Esophagus muscularis mucosa (tissue), 4 donors: ENCODE measurements around the gene UBE2U. TPM values are rescaled to one million over a fixed set of nuclear protein-coding genes. Genes with fewer than 3 reads are reported as not detected.

ENCODE experiments used
- DNase-seq: peaks from one replicate; pipeline ENCODE4 v3.0.0-alpha.2; 2017; ENCODE audit errors: extremely low spot score
- H3K27ac ChIP-seq, 4 donors: fragments of 200-600 bp; sonication (generic); replicated peaks in 1 of 4; 1 replicate in 3 of 4; 2 replicates in 1 of 4; pipeline ENCODE4 v1.5.1; 2016 to 2019; ENCODE audit warnings: mild to moderate bottlenecking in 1 of 4
- H3K27me3 ChIP-seq, 4 donors: fragments of 200-600 bp; sonication (generic); one replicate each; pipeline versions ENCODE4 v1.5.1 to v1.6.0; 2016 to 2019
- H3K36me3 ChIP-seq, 4 donors: fragments of 200-600 bp; sonication (generic); one replicate each; pipeline ENCODE4 v1.5.1; 2016 to 2019
- H3K4me1 ChIP-seq, 4 donors: fragments of 200-600 bp; sonication (generic); one replicate each; pipeline ENCODE4 v1.5.1; 2016 to 2019
- H3K4me3 ChIP-seq, 4 donors: fragments of 200-600 bp; sonication (generic); 1 replicate in 2 of 4; 2 replicates in 2 of 4; pipeline ENCODE4 v1.5.1; 2016 to 2019; ENCODE audit warnings: mild to moderate bottlenecking in 4 of 4, moderate library complexity in 1 of 4
- H3K9me3 ChIP-seq, 4 donors: fragments of 200-600 bp; sonication (generic); 1 replicate in 3 of 4; 2 replicates in 1 of 4; pipeline ENCODE4 v1.5.1; 2016 to 2019
- CTCF ChIP-seq, 3 experiments: fragments of 200-600 bp in 2 of 3; fragments of 450-650 bp in 1 of 3; sonication (generic) in 2 of 3; IDR thresholded peaks; one replicate each; pipeline ENCODE4 v1.5.1; 2017 to 2019; ENCODE audit warnings: antibody characterized with exemption in 3 of 3, mild to moderate bottlenecking in 2 of 3, moderate library complexity in 1 of 3
- EP300 ChIP-seq: sonication (generic); formaldehyde crosslinking; IDR thresholded peaks from one replicate; pipeline ENCODE4 v1.6.1; 2017; ENCODE audit warnings: antibody characterized with exemption
- POLR2A ChIP-seq: fragments of 450-650 bp; IDR thresholded peaks from one replicate; pipeline ENCODE4 v1.6.1; 2017; ENCODE audit warnings: antibody characterized with exemption, moderate library complexity, mild to moderate bottlenecking, low read depth
- POLR2AphosphoS5 ChIP-seq, 2 donors: sonication (generic); formaldehyde crosslinking; IDR thresholded peaks; one replicate each; pipeline ENCODE4 v1.6.1; 2017; ENCODE audit warnings: antibody characterized with exemption in 2 of 2
- WGBS: methylation state at CpG from one replicate; pipeline ENCODE4 v1.1.5; 2018; 5-methylcytosine and 5-hydroxymethylcytosine counted together
- intact Hi-C: fragments of 100-400 bp; cut with DNase I; formaldehyde crosslinking; loops from one replicate; pipeline ENCODE4 v1.15.1; 2023
- total RNA-seq, 4 donors: library from RNA; depleted of rRNA; stranded (reverse); fragments of >200 nt; gene quantifications; one replicate each; pipeline versions ENCODE4 v1.1.0 to v1.2.1, GENCODE V29; 2016

The UBE2U gene
- total RNA-seq, 4 donors from 2014 or later = not detected

- DNase-seq = no peak
- no peak overlapping the region for H3K27ac ChIP-seq
- intact Hi-C loops = no loop called here
- TF ChIP-seq POLR2A (no peak), POLR2AphosphoS5 (IDR thresholded peaks at IDR 0.05) (no peak), EP300 (no peak), CTCF (IDR thresholded peaks at IDR 0.05) (no peak)
- H3K9me3 ChIP-seq = no peaks in the 10 kb centered on the region
- no peaks in the 10 kb centered on the region for H3K36me3 ChIP-seq
- 83% methylated on average over 2 of the region's 2 CpGs for WGBS
- H3K27me3 ChIP-seq = no peaks in the 10 kb centered on the region
- no peak overlapping the region for H3K4me3 ChIP-seq
- no peaks in the 10 kb centered on the region for H3K4me1 ChIP-seq
Measured at GRCh38 chr1:64199154-64199553, 4.3 kb upstream of the UBE2U start.

DNA sequence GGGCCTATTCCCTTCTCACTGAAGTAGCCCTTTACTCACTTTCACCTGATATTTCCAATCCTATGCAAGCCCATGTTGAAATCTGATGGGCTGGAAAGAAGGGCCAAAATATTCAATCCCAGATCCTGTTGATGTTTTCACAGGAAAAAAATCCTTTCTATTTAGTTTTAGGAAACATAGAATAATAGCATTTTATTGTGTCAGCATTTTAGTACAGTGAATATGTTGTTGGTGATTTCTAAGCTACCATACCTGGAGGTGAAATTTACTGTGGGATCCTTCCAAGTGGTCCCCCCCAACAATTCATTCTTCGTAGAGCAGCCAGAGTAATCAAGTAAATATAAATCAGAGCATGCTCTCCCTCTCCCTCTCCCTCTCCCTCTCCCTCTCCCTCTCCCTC, 3.4 kb upstream of the UBE2U start:
- Histone ChIP-seq H3K27ac (no peak overlapping the region), H3K4me1 (no peaks in the 10 kb centered on the region), H3K36me3 (no peaks in the 10 kb centered on the region), H3K27me3 (peaks cover 0 to 7% (median 0%) of the 10 kb centered on the region in 4 donors), H3K4me3 (no peak overlapping the region), H3K9me3 (no peaks in the 10 kb centered on the region)
- DNase-seq = no peak
- TF ChIP-seq CTCF (IDR thresholded peaks at IDR 0.05) = no peak
- TF ChIP-seq EP300 = no peak
- TF ChIP-seq POLR2A = no peak
- no peak for TF ChIP-seq POLR2AphosphoS5 (IDR thresholded peaks at IDR 0.05)
- intact Hi-C loops = no loop called here
- WGBS = 96% methylated on average over 1 of the region's 1 CpG

DNA sequence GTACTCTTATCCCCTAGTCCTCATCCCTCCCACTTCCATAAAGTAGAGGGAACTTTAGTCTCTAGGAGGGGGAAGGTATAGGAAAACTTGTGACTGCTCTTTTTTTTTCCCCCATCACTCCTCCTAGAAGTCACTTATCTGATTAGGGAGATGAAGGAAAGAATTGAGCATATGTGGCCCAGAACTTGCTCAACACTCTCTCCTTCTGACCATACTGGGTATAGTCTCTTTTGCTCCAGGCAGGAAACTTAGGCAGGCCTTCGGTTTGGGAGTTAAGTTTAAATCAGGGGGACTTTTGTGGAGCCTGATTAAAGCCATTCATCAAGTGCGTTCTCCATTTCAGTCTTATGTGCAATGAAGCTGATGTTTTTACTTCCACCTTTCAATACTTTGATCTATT, 5.8 kb downstream of the UBE2U start:
- no peaks in the 10 kb centered on the region for H3K4me1 ChIP-seq
- intact Hi-C loops = no loop called here
- H3K4me3 ChIP-seq = no peak overlapping the region
- TF ChIP-seq POLR2AphosphoS5 (IDR thresholded peaks at IDR 0.05) = no peak
- no peak for TF ChIP-seq EP300
- TF ChIP-seq CTCF (IDR thresholded peaks at IDR 0.05) = no peak
- no peak for TF ChIP-seq POLR2A
- no peaks in the 10 kb centered on the region for H3K9me3 ChIP-seq
- WGBS = 77% methylated on average over 2 of the region's 2 CpGs
- H3K27me3 ChIP-seq = peaks cover 0 to 12% (median 0%) of the 10 kb centered on the region in 4 donors
- no peak for DNase-seq
- no peak overlapping the region for H3K27ac ChIP-seq
- no peaks in the 10 kb centered on the region for H3K36me3 ChIP-seq

GRCh38 chr1:64212031-64212430, 8.6 kb downstream of the UBE2U start:
- Histone ChIP-seq H3K27ac (no peak overlapping the region), H3K4me3 (no peak overlapping the region), H3K27me3 (no peaks in the 10 kb centered on the region), H3K36me3 (no peaks in the 10 kb centered on the region), H3K9me3 (no peaks in the 10 kb centered on the region), H3K4me1 (no peaks in the 10 kb centered on the region)
- DNase-seq = no peak
- TF ChIP-seq POLR2AphosphoS5 (IDR thresholded peaks at IDR 0.05) (no peak), EP300 (no peak), POLR2A (no peak), CTCF (IDR thresholded peaks at IDR 0.05) (no peak)
- intact Hi-C loops = no loop called here

DNA sequence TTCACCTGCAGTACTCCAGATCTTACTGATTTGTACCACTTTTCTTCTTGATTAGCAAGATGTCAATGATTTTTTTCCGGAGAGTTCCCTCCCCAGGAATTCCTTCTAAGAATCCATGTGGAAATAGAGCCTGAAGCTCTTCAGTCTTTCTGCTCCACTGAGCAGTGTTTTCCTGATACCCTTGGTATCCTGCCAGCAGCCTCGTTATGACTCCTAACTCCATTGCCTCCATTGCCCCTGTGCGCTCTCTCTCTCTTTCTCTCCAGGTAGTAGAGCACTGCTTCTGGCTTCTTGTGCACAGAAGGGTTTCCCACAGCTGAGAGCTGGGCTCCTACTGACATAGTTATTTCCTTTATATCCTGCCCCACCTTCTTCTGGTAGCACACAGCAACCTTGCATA, 12.2 kb downstream of the UBE2U start:
- WGBS = 96% methylated on average over 3 of the region's 3 CpGs
- no peak for DNase-seq

More for the DNA sequence above, 12.2 kb downstream of the UBE2U start:
- intact Hi-C loops = no loop called here
- Histone ChIP-seq H3K4me1 (no peaks in the 10 kb centered on the region), H3K4me3 (no peak overlapping the region), H3K27ac (no peak overlapping the region), H3K27me3 (no peaks in the 10 kb centered on the region), H3K36me3 (no peaks in the 10 kb centered on the region), H3K9me3 (no peaks in the 10 kb centered on the region)
- no peak for TF ChIP-seq EP300
- no peak for TF ChIP-seq POLR2AphosphoS5 (IDR thresholded peaks at IDR 0.05)
- no peak for TF ChIP-seq CTCF (IDR thresholded peaks at IDR 0.05)
- no peak for TF ChIP-seq POLR2A
